Measurements from ENCODE around the gene FUT2.

FUT2 gene

GRCh38 chr19:48739404-48740163 lies 43.8 kb downstream of the FUT2 start:
- DNase-seq (ENCODE audit: low read depth), result no peak
- no peak for TF ChIP-seq CTCF (IDR thresholded peaks at IDR 0.05; ENCODE audit: low read depth, low read length, missing control alignments)
- H3K4me3 ChIP-seq (ENCODE audit: low read depth, low read length), result peak overlapping the region; percentile 55

GRCh38 chr19:48740164-48740972 lies 44.6 kb downstream of the FUT2 start, which contains the start of gene RASIP1:
RASIP1 (minus strand) TSS chr19:48740610; CDS start chr19:48740282, 328 bp downstream.
- H3K4me3 ChIP-seq (ENCODE audit: low read depth, low read length), result no peak within 1 kb of the TSS; the same call in 1 of the 2 replicates
- TF ChIP-seq CTCF (IDR thresholded peaks at IDR 0.05; ENCODE audit: low read depth, low read length, missing control alignments), result no peak
- DNase-seq (ENCODE audit: low read depth), result no peak

- no peak overlapping the region for H3K4me3 ChIP-seq (ENCODE audit: low read depth, low read length)
- no peak for TF ChIP-seq CTCF (IDR thresholded peaks at IDR 0.05; ENCODE audit: low read depth, low read length, missing control alignments)
- no peak for DNase-seq (ENCODE audit: low read depth)
These were observed 45.6 kb downstream of the FUT2 start for GRCh38 chr19:48741129-48741999.

GRCh38 chr19:48742096-48742495 lies 46.3 kb downstream of the FUT2 start:
- no peak for TF ChIP-seq CTCF (IDR thresholded peaks at IDR 0.05; ENCODE audit: low read depth, low read length, missing control alignments)
- H3K4me3 ChIP-seq (ENCODE audit: low read depth, low read length), result no peak overlapping the region

GRCh38 chr19:48745208-48745995 lies 49.6 kb downstream of the FUT2 start:
- H3K4me3 ChIP-seq (ENCODE audit: low read depth, low read length), result no peak overlapping the region
- no peak for TF ChIP-seq CTCF (IDR thresholded peaks at IDR 0.05; ENCODE audit: low read depth, low read length, missing control alignments)
- DNase-seq (ENCODE audit: low read depth), result no peak

More at GRCh38 chr19:48742096-48742495, 46.3 kb downstream of the FUT2 start:
- DNase-seq (ENCODE audit: low read depth), result no peak

GRCh38 chr19:48746110-48746509 lies 50.3 kb downstream of the FUT2 start:
- TF ChIP-seq CTCF (IDR thresholded peaks at IDR 0.05; ENCODE audit: low read depth, low read length, missing control alignments), result no peak
- no peak for DNase-seq (ENCODE audit: low read depth)
- H3K4me3 ChIP-seq (ENCODE audit: low read depth, low read length), result no peak overlapping the region

Data from GM12864 (cell line).